H1 (cell line): ENCODE data around the gene DND1. TPM values are rescaled to one million over a fixed set of nuclear protein-coding genes. Genes with fewer than 3 reads are reported as not detected.

Experiments used
- CBX5 ChIP-seq: fragments of 300-800, 300-1000 bp; sonication (generic); IDR thresholded peaks from 2 replicates; pipeline ENCODE4 v1.7.1; 2016; ENCODE audit warnings: antibody characterized with exemption, low read length, low read depth
- CBX8 ChIP-seq: fragments of 300-800, 300-1000 bp; sonication (generic); IDR thresholded peaks from 2 replicates; pipeline ENCODE4 v1.7.1; 2016; ENCODE audit warnings: low read depth, low read length, borderline replicate concordance
- EZH2 ChIP-seq: fragments of 200-600 bp; sonication (generic); IDR thresholded peaks from 2 replicates; pipeline ENCODE4 v1.7.1; 2012; ENCODE audit warnings: low read depth, mild to moderate bottlenecking, moderate library complexity, low read length, inconsistent platforms; ENCODE audit not compliant: severe bottlenecking
- HDAC2 ChIP-seq, 2 experiments: fragments of 300-600 bp in 1 of 2; sonication (generic) in 1 of 2; IDR thresholded peaks; 2 replicates each; pipeline ENCODE4 v1.6.1; 2011 to 2012; ENCODE audit warnings: low read depth in 2 of 2, low read length in 2 of 2, mild to moderate bottlenecking in 2 of 2, moderate library complexity in 2 of 2, borderline replicate concordance in 1 of 2, inconsistent platforms in 1 of 2
- JUN ChIP-seq: IDR thresholded peaks from 2 replicates; pipeline ENCODE4 v1.6.1; 2011; ENCODE audit warnings: low read depth, mild to moderate bottlenecking, improper control_type of control experiment, low read length
- TEAD4 ChIP-seq: IDR thresholded peaks from 2 replicates; pipeline ENCODE4 v1.6.1; 2012; ENCODE audit warnings: low read depth, low read length, inconsistent platforms, mixed read lengths
- polyA plus RNA-seq, 7 experiments: library from polyadenylated mRNA; depleted of rRNA in 3 of 7; stranded (reverse) in 5 of 7; unstranded in 2 of 7; fragments of >200 nt in 5 of 7; fragments of 200-250 nt in 2 of 7; gene quantifications; 1 replicate in 5 of 7; 2 replicates in 1 of 7; 4 replicates in 1 of 7; pipeline versions ENCODE4 v1.2.1 to v1.2.3, GENCODE V29; 2011 to 2013; ENCODE audit warnings: missing spikeins in 2 of 7, mixed read lengths in 2 of 7
- total RNA-seq: library from RNA; stranded (reverse); fragmentation: NEBNext Ultra II Directional; extraction: Animal tissue kit (Norgen Biotek cat#: 25700); gene quantifications from 2 replicates; pipeline ENCODE4 v1.2.1, GENCODE V29; 2021
- TF ChIP-seq, protein P1 (sequence below): fragments of 300-600 bp; sonication (generic); IDR thresholded peaks from 2 replicates; pipeline ENCODE4 v1.7.1; 2012; ENCODE audit warnings: low read length, moderate library complexity, mild to moderate bottlenecking, inconsistent platforms; ENCODE audit not compliant: insufficient replicate concordance
- TF ChIP-seq, protein P2 (sequence below): IDR thresholded peaks from 2 replicates; pipeline ENCODE4 v1.6.1; 2012; ENCODE audit warnings: inconsistent platforms

Gene DND1
- total and polyA plus RNA-seq, 2 of the 8 experiments (the other 6 are each of a cell fraction or from before 2014, with no cell fraction given) = 0.41 to 2.1 TPM

DNA sequence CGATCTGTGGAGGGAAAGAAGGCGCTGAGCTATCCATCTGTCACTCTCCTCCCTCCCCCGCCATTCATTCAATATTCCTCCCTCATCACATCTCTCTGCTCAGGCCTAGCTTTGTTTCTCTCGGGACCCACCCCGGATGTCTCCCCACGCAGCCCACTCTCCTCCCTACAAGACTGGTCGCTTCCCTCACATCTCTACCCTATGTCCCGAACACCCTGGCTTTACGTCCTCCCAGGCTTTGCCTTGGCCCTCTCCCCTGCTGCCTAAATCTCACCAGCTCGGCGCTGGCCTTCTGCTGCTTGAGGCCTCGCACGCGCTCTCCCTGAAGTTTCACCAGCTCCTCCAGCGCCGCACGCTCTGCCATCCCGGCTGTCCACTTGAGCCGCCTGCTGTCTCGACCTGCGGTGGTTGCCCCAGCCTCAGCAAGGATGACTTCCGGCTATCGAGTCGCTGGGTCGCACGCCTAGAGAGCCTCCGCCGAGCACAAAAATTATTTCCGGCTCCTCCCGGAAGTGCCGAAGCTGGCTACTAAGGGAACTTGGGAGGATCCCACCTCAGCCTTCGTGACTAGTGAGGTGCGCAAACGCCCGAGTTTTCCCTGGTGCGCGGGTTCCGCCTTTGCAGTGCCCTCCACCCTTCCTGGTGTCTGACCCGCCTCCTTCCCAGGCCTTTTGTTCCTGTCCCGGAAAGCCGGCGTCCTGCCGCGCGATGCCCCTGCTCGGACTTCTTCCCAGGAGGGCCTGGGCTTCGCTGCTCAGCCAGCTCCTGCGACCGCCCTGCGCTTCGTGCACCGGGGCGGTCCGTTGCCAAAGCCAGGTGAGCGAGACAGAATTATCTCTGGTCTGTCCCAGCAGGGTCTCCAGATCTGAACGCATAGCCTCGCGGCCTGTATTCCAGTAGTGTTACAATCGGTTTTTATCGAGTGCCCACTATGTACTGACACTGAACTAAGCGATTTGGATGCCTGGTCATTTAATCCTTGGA lies 17.9 kb upstream of the DND1 start, which contains the start of the genes HARS1 and HARS2 (continued):
- TF ChIP-seq, protein P1, sequence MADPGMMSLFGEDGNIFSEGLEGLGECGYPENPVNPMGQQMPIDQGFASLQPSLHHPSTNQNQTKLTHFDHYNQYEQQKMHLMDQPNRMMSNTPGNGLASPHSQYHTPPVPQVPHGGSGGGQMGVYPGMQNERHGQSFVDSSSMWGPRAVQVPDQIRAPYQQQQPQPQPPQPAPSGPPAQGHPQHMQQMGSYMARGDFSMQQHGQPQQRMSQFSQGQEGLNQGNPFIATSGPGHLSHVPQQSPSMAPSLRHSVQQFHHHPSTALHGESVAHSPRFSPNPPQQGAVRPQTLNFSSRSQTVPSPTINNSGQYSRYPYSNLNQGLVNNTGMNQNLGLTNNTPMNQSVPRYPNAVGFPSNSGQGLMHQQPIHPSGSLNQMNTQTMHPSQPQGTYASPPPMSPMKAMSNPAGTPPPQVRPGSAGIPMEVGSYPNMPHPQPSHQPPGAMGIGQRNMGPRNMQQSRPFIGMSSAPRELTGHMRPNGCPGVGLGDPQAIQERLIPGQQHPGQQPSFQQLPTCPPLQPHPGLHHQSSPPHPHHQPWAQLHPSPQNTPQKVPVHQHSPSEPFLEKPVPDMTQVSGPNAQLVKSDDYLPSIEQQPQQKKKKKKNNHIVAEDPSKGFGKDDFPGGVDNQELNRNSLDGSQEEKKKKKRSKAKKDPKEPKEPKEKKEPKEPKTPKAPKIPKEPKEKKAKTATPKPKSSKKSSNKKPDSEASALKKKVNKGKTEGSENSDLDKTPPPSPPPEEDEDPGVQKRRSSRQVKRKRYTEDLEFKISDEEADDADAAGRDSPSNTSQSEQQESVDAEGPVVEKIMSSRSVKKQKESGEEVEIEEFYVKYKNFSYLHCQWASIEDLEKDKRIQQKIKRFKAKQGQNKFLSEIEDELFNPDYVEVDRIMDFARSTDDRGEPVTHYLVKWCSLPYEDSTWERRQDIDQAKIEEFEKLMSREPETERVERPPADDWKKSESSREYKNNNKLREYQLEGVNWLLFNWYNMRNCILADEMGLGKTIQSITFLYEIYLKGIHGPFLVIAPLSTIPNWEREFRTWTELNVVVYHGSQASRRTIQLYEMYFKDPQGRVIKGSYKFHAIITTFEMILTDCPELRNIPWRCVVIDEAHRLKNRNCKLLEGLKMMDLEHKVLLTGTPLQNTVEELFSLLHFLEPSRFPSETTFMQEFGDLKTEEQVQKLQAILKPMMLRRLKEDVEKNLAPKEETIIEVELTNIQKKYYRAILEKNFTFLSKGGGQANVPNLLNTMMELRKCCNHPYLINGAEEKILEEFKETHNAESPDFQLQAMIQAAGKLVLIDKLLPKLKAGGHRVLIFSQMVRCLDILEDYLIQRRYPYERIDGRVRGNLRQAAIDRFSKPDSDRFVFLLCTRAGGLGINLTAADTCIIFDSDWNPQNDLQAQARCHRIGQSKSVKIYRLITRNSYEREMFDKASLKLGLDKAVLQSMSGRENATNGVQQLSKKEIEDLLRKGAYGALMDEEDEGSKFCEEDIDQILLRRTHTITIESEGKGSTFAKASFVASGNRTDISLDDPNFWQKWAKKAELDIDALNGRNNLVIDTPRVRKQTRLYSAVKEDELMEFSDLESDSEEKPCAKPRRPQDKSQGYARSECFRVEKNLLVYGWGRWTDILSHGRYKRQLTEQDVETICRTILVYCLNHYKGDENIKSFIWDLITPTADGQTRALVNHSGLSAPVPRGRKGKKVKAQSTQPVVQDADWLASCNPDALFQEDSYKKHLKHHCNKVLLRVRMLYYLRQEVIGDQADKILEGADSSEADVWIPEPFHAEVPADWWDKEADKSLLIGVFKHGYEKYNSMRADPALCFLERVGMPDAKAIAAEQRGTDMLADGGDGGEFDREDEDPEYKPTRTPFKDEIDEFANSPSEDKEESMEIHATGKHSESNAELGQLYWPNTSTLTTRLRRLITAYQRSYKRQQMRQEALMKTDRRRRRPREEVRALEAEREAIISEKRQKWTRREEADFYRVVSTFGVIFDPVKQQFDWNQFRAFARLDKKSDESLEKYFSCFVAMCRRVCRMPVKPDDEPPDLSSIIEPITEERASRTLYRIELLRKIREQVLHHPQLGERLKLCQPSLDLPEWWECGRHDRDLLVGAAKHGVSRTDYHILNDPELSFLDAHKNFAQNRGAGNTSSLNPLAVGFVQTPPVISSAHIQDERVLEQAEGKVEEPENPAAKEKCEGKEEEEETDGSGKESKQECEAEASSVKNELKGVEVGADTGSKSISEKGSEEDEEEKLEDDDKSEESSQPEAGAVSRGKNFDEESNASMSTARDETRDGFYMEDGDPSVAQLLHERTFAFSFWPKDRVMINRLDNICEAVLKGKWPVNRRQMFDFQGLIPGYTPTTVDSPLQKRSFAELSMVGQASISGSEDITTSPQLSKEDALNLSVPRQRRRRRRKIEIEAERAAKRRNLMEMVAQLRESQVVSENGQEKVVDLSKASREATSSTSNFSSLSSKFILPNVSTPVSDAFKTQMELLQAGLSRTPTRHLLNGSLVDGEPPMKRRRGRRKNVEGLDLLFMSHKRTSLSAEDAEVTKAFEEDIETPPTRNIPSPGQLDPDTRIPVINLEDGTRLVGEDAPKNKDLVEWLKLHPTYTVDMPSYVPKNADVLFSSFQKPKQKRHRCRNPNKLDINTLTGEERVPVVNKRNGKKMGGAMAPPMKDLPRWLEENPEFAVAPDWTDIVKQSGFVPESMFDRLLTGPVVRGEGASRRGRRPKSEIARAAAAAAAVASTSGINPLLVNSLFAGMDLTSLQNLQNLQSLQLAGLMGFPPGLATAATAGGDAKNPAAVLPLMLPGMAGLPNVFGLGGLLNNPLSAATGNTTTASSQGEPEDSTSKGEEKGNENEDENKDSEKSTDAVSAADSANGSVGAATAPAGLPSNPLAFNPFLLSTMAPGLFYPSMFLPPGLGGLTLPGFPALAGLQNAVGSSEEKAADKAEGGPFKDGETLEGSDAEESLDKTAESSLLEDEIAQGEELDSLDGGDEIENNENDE = no peak
- no peak for TF ChIP-seq EZH2
- no peak for TF ChIP-seq JUN
- TF ChIP-seq, protein P2, sequence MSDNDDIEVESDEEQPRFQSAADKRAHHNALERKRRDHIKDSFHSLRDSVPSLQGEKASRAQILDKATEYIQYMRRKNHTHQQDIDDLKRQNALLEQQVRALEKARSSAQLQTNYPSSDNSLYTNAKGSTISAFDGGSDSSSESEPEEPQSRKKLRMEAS = peak; percentile 85
- TF ChIP-seq HDAC2 (IDR thresholded peaks at IDR 0.05; ENCODE audit: borderline replicate concordance in 1 of 2, low read depth in 2 of 2, low read length in 2 of 2) = peak; percentile 60 to 92; a peak in 2 of 4 replicates
- no peak for TF ChIP-seq TEAD4
- no peak for TF ChIP-seq CBX8
- no peak for TF ChIP-seq CBX5
